GM12878 (cell line): ENCODE measurements around the gene UMPS. TPM values are rescaled to one million over a fixed set of nuclear protein-coding genes. Genes with fewer than 3 reads are reported as not detected.
A peak's percentile ranks its signal among the peaks of the same experiment; 100 is the strongest.

ENCODE experiments used
- ASH2L ChIP-seq: fragments of 300-600, 200-600 bp; sonication (generic); IDR thresholded peaks from 2 replicates; pipeline ENCODE4 v1.6.1; 2017; ENCODE audit warnings: low read depth, mild to moderate bottlenecking, borderline replicate concordance
- BRCA1 ChIP-seq: IDR thresholded peaks from 2 replicates; pipeline ENCODE4 v1.6.1; 2011; ENCODE audit warnings: low read depth, low read length, improper control_type of control experiment
- CBX5 ChIP-seq: sonication (generic); IDR thresholded peaks from 2 replicates; pipeline ENCODE4 v1.6.1; 2016; ENCODE audit warnings: low read depth, moderate library complexity, mild to moderate bottlenecking, inconsistent platforms
- E2F4 ChIP-seq: IDR thresholded peaks from 2 replicates; pipeline ENCODE4 v1.6.1; 2012; ENCODE audit warnings: low read depth, low read length, improper control_type of control experiment
- EED ChIP-seq: sonication (generic); IDR thresholded peaks from 2 replicates; pipeline ENCODE4 v1.6.1; 2016; ENCODE audit warnings: antibody characterized with exemption, low read depth
- EP300 ChIP-seq, 2 experiments: fragments of 150-350 bp in 1 of 2; IDR thresholded peaks; 2 replicates each; pipeline ENCODE4 v1.6.1; 2011 to 2012; ENCODE audit warnings: low read depth in 2 of 2, low read length in 2 of 2, borderline replicate concordance in 1 of 2, improper control_type of control experiment in 1 of 2, inconsistent platforms in 1 of 2; ENCODE audit not compliant: control insufficient read depth in 1 of 2
- HDAC6 ChIP-seq: fragments of 200-600 bp; sonication (generic); IDR thresholded peaks from one replicate; pipeline ENCODE4 v1.8.0; 2017; ENCODE audit warnings: antibody characterized with exemption; ENCODE audit not compliant: unreplicated experiment
- IKZF2 ChIP-seq, 2 experiments: fragments of 450-650 bp; IDR thresholded peaks; 2 replicates each; pipeline ENCODE4 v1.6.1; 2017; ENCODE audit warnings: mild to moderate bottlenecking in 2 of 2, moderate library complexity in 2 of 2
- KDM1A ChIP-seq: fragments of 200-600 bp; sonication (generic); IDR thresholded peaks from 2 replicates; pipeline ENCODE4 v1.6.1; 2016; ENCODE audit warnings: borderline replicate concordance
- MEF2B ChIP-seq: fragments of 450-650 bp; IDR thresholded peaks from 2 replicates; pipeline ENCODE4 v1.6.1; 2018; ENCODE audit warnings: mild to moderate bottlenecking, moderate library complexity; ENCODE audit not compliant: partially characterized antibody, poor library complexity, severe bottlenecking
- MYB ChIP-seq: fragments of 150-350 bp; IDR thresholded peaks from 2 replicates; pipeline ENCODE4 v1.6.1; 2014; ENCODE audit warnings: mild to moderate bottlenecking, low read depth, low read length, borderline replicate concordance
- NBN ChIP-seq: fragments of 450-650 bp; IDR thresholded peaks from 2 replicates; pipeline ENCODE4 v1.6.1; 2016
- POLR2A ChIP-seq: IDR thresholded peaks from 2 replicates; pipeline ENCODE4 v1.6.1; 2011; ENCODE audit warnings: low read depth, mild to moderate bottlenecking, low read length
- REST ChIP-seq: IDR thresholded peaks from 2 replicates; pipeline ENCODE4 v1.6.1; 2012; ENCODE audit warnings: mild to moderate bottlenecking, low read depth, low read length
- STAT1 ChIP-seq: fragments of 450-650 bp; conservative IDR thresholded peaks from 2 replicates; pipeline ENCODE4 v1.6.1; 2014; ENCODE audit warnings: antibody characterized with exemption, mild to moderate bottlenecking
- USF2 ChIP-seq: IDR thresholded peaks from 2 replicates; pipeline ENCODE4 v1.6.1; 2011; ENCODE audit warnings: low read depth, low read length, improper control_type of control experiment, borderline replicate concordance
- YY1 ChIP-seq: IDR thresholded peaks from 2 replicates; pipeline ENCODE4 v1.6.1; 2011; ENCODE audit warnings: low read depth, mild to moderate bottlenecking, low read length
- ZNF207 ChIP-seq: fragments of 450-650 bp; IDR thresholded peaks from 2 replicates; pipeline ENCODE4 v1.6.1; 2014; ENCODE audit warnings: antibody characterized with exemption, mild to moderate bottlenecking, borderline replicate concordance
- polyA plus RNA-seq, 11 experiments: library from polyadenylated mRNA; depleted of rRNA in 4 of 11; unstranded in 6 of 11; stranded (reverse) in 5 of 11; fragments of >200 nt; fragmentation: Nextera tagmentation in 4 of 11; fragmentation: Illumina TruSeq in 1 of 11; extraction: Ambion mirVana in 4 of 11; extraction: Trizol in 1 of 11; gene quantifications; 1 replicate in 1 of 11; 2 replicates in 10 of 11; pipeline versions ENCODE4 v1.2.1 to v1.2.3, GENCODE V29; 2011 to 2016; ENCODE audit warnings: inconsistent platforms in 2 of 11, missing spikeins in 2 of 11, low read depth in 1 of 11
- total RNA-seq, 4 experiments: library from RNA; depleted of rRNA in 3 of 4; stranded (reverse); fragments of >200 nt in 3 of 4; fragmentation: Illumina TruSeq in 1 of 4; extraction: Trizol in 1 of 4; gene quantifications; 2 replicates each; pipeline versions ENCODE4 v1.2.1 to v1.2.3, GENCODE V29; 2013 to 2021
- TF ChIP-seq, protein P1 (sequence below): IDR thresholded peaks from 2 replicates; pipeline ENCODE4 v1.6.1; 2012; ENCODE audit warnings: low read depth, low read length, improper control_type of control experiment
- TF ChIP-seq, protein P2 (sequence below): fragments of 450-650 bp; IDR thresholded peaks from 2 replicates; pipeline ENCODE4 v1.6.1; 2017; ENCODE audit warnings: antibody characterized with exemption, mild to moderate bottlenecking, moderate library complexity

Gene UMPS
- total and polyA plus RNA-seq, 10 of the 15 experiments (the other 5 are each of a cell fraction or from before 2014, with no cell fraction given), result 30.6 to 82.8 (median 49.5) TPM

DNA sequence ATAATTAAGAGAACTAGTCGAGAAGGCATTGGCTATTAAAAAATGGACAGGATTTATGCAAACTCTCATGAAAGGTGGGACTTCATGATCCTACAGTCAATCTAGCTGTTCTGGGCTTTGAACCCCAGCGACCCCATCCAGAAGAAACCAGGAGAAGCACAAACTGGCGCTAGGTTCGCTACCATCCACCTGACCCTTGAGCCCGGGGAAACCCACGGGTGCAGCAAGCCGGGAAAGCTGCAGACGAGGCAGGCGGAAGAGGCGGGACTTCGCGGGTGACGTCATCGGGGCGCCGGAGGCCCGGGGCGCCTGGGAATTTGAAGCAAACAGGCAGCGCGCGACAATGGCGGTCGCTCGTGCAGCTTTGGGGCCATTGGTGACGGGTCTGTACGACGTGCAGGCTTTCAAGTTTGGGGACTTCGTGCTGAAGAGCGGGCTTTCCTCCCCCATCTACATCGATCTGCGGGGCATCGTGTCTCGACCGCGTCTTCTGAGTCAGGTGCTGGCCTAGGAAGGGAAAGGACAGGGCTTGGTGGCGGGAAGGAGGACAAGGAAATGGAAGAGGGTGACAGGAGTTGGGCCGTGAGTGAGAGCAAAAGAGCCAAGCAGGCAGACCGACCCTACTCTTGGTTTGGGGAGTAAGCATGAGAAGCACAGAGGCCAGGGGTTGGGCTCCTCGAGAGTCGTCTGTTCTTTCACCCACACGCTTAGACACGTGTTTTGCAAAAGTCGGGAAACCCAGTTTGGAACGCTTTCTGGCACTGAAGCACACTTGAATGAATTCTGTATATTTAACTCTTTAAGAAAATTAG is at the start of gene UMPS (continued):
- TF ChIP-seq, protein P1, sequence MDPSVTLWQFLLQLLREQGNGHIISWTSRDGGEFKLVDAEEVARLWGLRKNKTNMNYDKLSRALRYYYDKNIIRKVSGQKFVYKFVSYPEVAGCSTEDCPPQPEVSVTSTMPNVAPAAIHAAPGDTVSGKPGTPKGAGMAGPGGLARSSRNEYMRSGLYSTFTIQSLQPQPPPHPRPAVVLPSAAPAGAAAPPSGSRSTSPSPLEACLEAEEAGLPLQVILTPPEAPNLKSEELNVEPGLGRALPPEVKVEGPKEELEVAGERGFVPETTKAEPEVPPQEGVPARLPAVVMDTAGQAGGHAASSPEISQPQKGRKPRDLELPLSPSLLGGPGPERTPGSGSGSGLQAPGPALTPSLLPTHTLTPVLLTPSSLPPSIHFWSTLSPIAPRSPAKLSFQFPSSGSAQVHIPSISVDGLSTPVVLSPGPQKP, result peak; percentile 57
- TF ChIP-seq MYB (no peak), IKZF2 (IDR thresholded peaks at IDR 0.05) (peak in 1 of 2 experiments; percentile 26; a peak in 2 of 4 replicates), EED (no peak), KDM1A (no peak), USF2 (no peak), REST (no peak), NBN (peak; percentile 100), ZNF207 (no peak), MEF2B (peak; percentile 15), BRCA1 (peak; percentile 44; the same call in 1 of the 2 replicates), CBX5 (no peak), EP300 (IDR thresholded peaks at IDR 0.05; ENCODE audit: borderline replicate concordance in 1 of 2, control insufficient read depth in 1 of 2, low read depth in 2 of 2, low read length in 2 of 2) (0 out of 4 replicates have a peak, but pooled peaks of 1 of the 2 experiments have one; percentile 13), ASH2L (no peak), E2F4 (peak; percentile 71), STAT1 (peak; percentile 30; the same call in 1 of the 2 replicates), HDAC6 (no peak), POLR2A (peak; percentile 99), YY1 (peak; percentile 98)
- TF ChIP-seq, protein P2, sequence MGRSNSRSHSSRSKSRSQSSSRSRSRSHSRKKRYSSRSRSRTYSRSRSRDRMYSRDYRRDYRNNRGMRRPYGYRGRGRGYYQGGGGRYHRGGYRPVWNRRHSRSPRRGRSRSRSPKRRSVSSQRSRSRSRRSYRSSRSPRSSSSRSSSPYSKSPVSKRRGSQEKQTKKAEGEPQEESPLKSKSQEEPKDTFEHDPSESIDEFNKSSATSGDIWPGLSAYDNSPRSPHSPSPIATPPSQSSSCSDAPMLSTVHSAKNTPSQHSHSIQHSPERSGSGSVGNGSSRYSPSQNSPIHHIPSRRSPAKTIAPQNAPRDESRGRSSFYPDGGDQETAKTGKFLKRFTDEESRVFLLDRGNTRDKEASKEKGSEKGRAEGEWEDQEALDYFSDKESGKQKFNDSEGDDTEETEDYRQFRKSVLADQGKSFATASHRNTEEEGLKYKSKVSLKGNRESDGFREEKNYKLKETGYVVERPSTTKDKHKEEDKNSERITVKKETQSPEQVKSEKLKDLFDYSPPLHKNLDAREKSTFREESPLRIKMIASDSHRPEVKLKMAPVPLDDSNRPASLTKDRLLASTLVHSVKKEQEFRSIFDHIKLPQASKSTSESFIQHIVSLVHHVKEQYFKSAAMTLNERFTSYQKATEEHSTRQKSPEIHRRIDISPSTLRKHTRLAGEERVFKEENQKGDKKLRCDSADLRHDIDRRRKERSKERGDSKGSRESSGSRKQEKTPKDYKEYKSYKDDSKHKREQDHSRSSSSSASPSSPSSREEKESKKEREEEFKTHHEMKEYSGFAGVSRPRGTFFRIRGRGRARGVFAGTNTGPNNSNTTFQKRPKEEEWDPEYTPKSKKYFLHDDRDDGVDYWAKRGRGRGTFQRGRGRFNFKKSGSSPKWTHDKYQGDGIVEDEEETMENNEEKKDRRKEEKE, result no peak
